OCI-LY3 (cell line): ENCODE measurements around the gene DENND1A.

Experiments used
- CTCF ChIP-seq: fragments of 200-600, 300-600 bp; sonication (generic); IDR thresholded peaks from 2 replicates; pipeline ENCODE4 v1.5.1; 2014; ENCODE audit warnings: antibody characterized with exemption, low read length, low read depth
- EZH2phosphoT487 ChIP-seq: fragments of 200-600 bp; shearing (Covaris generic); IDR thresholded peaks from 2 replicates; pipeline ENCODE4 v1.6.1; 2018; ENCODE audit warnings: antibody characterized with exemption, mixed run types, low read depth

GRCh38 chr9:123608104-123608503, 321.8 kb downstream of the DENND1A start:
- no peak for TF ChIP-seq CTCF
- TF ChIP-seq EZH2phosphoT487, result no peak
